Karpas-422 (cell line): ENCODE results near the gene LPCAT1. TPM values are rescaled to one million over a fixed set of nuclear protein-coding genes. Genes with fewer than 3 reads are reported as not detected.

ENCODE experiments used
- DNase-seq: peaks from one replicate; pipeline ENCODE4 v3.0.0-alpha.2; 2015
- H2AFZ ChIP-seq: fragments of 200-600 bp; sonication (generic); 2 replicates; pipeline ENCODE4 v1.6.1; 2014; ENCODE audit warnings: antibody characterized with exemption, low read length, mixed read lengths
- H3K27ac ChIP-seq: fragments of 200-600 bp; sonication (generic); 2 replicates; pipeline ENCODE4 v1.5.1; 2014; ENCODE audit warnings: mild to moderate bottlenecking, low read length, moderate library complexity
- H3K27me3 ChIP-seq: fragments of 200-600 bp; sonication (generic); 2 replicates; pipeline ENCODE4 v1.6.1; 2014; ENCODE audit warnings: low read length, mixed read lengths
- H3K36me3 ChIP-seq: fragments of 200-600 bp; sonication (generic); 2 replicates; pipeline ENCODE4 v1.6.1; 2014; ENCODE audit warnings: low read length, mixed read lengths; ENCODE audit not compliant: insufficient read depth
- H3K4me1 ChIP-seq: fragments of 200-600 bp; sonication (generic); 2 replicates; pipeline ENCODE4 v1.6.1; 2014; ENCODE audit warnings: mild to moderate bottlenecking, low read length, mixed read lengths
- H3K4me2 ChIP-seq: fragments of 200-600 bp; sonication (generic); 2 replicates; pipeline ENCODE4 v1.6.1; 2014; ENCODE audit warnings: low read length, low read depth, mild to moderate bottlenecking; ENCODE audit not compliant: poor library complexity, severe bottlenecking
- H3K4me3 ChIP-seq: fragments of 200-600 bp; sonication (generic); 2 replicates; pipeline ENCODE4 v1.5.1; 2014; ENCODE audit warnings: mild to moderate bottlenecking, antibody characterized with exemption, low read length, mixed read lengths
- H3K79me2 ChIP-seq: fragments of 200-600 bp; sonication (generic); 2 replicates; pipeline ENCODE4 v1.6.1; 2014; ENCODE audit warnings: mild to moderate bottlenecking, low read length, mixed read lengths
- H3K9ac ChIP-seq: fragments of 200-600 bp; sonication (generic); 2 replicates; pipeline ENCODE4 v1.6.0; 2014; ENCODE audit warnings: low read length
- H3K9me2 ChIP-seq: fragments of 200-600 bp; sonication (generic), shearing (Covaris generic); replicated peaks from 2 replicates; pipeline ENCODE4 v1.6.0; 2014; ENCODE audit warnings: mild to moderate bottlenecking, low read length, moderate library complexity; ENCODE audit not compliant: insufficient read depth
- H3K9me3 ChIP-seq: fragments of 300-700, 200-600 bp; sonication (generic); 2 replicates; pipeline ENCODE4 v1.6.1; 2014; ENCODE audit warnings: low read length, mixed read lengths
- H4K20me1 ChIP-seq: fragments of 200-600 bp; sonication (generic); 2 replicates; pipeline ENCODE4 v1.6.1; 2014; ENCODE audit warnings: mild to moderate bottlenecking, antibody characterized with exemption, low read length, low read depth; ENCODE audit not compliant: insufficient read depth
- total RNA-seq: library from RNA; depleted of rRNA; stranded (reverse); fragments of >200 nt; shearing (Covaris generic); gene quantifications from 2 replicates; pipeline ENCODE4 v1.2.3, GENCODE V29; 2014; ENCODE audit warnings: low replicate concordance

LPCAT1 gene
- total RNA-seq, 1 experiment from 2014 or later = 115 TPM

GRCh38 chr5:1529498-1529897 lies 5.7 kb upstream of the LPCAT1 start:
- DNase-seq = no peak
- H4K20me1 ChIP-seq = no peaks in the 10 kb centered on the region
- peak overlapping the region; percentile 52 for H3K4me2 ChIP-seq
- no peak overlapping the region for H3K9ac ChIP-seq
- H3K9me2 ChIP-seq = no peaks in the 10 kb centered on the region
- H3K9me3 ChIP-seq = no peaks in the 10 kb centered on the region
- H3K4me3 ChIP-seq = no peak overlapping the region
- no peak overlapping the region for H2AFZ ChIP-seq
- H3K27me3 ChIP-seq = no peaks in the 10 kb centered on the region
- peak overlapping the region; percentile 31 for H3K27ac ChIP-seq
- peaks cover 67% of the 10 kb centered on the region for H3K4me1 ChIP-seq
- peaks cover 9% of the 10 kb centered on the region; the same call in 1 of the 2 replicates for H3K79me2 ChIP-seq
- no peaks in the 10 kb centered on the region for H3K36me3 ChIP-seq

- Histone ChIP-seq H3K36me3 (no peaks in the 10 kb centered on the region), H3K9me2 (no peaks in the 10 kb centered on the region), H3K9me3 (no peaks in the 10 kb centered on the region), H3K4me1 (peaks cover 58% of the 10 kb centered on the region), H4K20me1 (peaks cover 4% of the 10 kb centered on the region; the same call in 1 of the 2 replicates), H2AFZ (no peak overlapping the region), H3K27ac (peak overlapping the region; percentile 95), H3K27me3 (no peaks in the 10 kb centered on the region), H3K9ac (no peak overlapping the region), H3K79me2 (peaks cover 13% of the 10 kb centered on the region), H3K4me3 (no peak overlapping the region), H3K4me2 (no peak overlapping the region)
- DNase-seq = no peak
Observed at GRCh38 chr5:1527533-1528205, 3.9 kb upstream of the LPCAT1 start.

GRCh38 chr5:1526681-1527131 lies 2.9 kb upstream of the LPCAT1 start:
- H3K4me2 ChIP-seq = peak overlapping the region; percentile 93
- DNase-seq = peak; percentile 64
- H3K4me3 ChIP-seq = peak overlapping the region; percentile 75
- H3K9ac ChIP-seq = peak overlapping the region; percentile 96
- H3K9me2 ChIP-seq = no peaks in the 10 kb centered on the region
- no peaks in the 10 kb centered on the region for H3K9me3 ChIP-seq
- H3K4me1 ChIP-seq = peaks cover 58% of the 10 kb centered on the region
- H3K27ac ChIP-seq = peak overlapping the region; percentile 95
- no peaks in the 10 kb centered on the region for H3K27me3 ChIP-seq
- no peak overlapping the region for H2AFZ ChIP-seq
- peaks cover 22% of the 10 kb centered on the region for H3K79me2 ChIP-seq
- peaks cover 14% of the 10 kb centered on the region for H4K20me1 ChIP-seq
- H3K36me3 ChIP-seq = no peaks in the 10 kb centered on the region

DNA sequence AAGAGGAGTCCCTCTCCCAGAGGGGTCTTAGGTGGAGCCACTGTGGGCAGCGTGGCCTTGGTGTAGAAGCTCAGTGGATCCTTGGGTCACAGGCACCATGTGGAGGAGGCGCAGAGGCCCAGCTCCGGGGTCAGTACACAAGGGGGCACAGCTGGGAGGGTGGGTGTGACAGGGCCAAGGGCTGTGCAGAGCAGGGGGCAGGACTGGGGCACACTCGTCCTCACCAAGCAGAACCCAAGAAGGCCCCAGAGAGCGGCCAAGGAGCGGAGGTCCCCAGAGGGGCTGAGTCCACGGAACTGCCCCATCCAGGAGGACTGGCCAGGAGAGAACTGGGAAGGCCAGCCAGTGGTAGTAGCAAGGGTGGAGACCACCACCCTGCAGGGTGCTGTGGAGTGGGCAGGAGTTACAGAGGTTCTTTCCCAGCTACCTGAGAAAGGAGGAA lies 2.5 kb upstream of the LPCAT1 start:
- Histone ChIP-seq H3K4me2 (peak overlapping the region; percentile 93), H3K27me3 (no peaks in the 10 kb centered on the region), H3K4me3 (peak overlapping the region; percentile 75), H4K20me1 (peaks cover 18% of the 10 kb centered on the region), H3K79me2 (peaks cover 25% of the 10 kb centered on the region), H3K9me2 (no peaks in the 10 kb centered on the region), H3K4me1 (peaks cover 63% of the 10 kb centered on the region), H3K9ac (peak overlapping the region; percentile 96), H3K27ac (peak overlapping the region; percentile 95), H2AFZ (no peak overlapping the region), H3K9me3 (no peaks in the 10 kb centered on the region), H3K36me3 (peaks cover 2% of the 10 kb centered on the region; the same call in 1 of the 2 replicates)
- peak; percentile 58 for DNase-seq

GRCh38 chr5:1525624-1526189 lies 1.9 kb upstream of the LPCAT1 start:
- peaks cover 7% of the 10 kb centered on the region; the same call in 1 of the 2 replicates for H3K36me3 ChIP-seq
- DNase-seq = peak; percentile 88
- H4K20me1 ChIP-seq = peaks cover 23% of the 10 kb centered on the region
- no peaks in the 10 kb centered on the region for H3K9me2 ChIP-seq
- H3K9me3 ChIP-seq = no peaks in the 10 kb centered on the region
- no peaks in the 10 kb centered on the region for H3K27me3 ChIP-seq
- H3K27ac ChIP-seq = peak overlapping the region; percentile 95
- peak overlapping the region; percentile 93 for H3K4me2 ChIP-seq
- no peak overlapping the region for H2AFZ ChIP-seq
- peaks cover 60% of the 10 kb centered on the region for H3K4me1 ChIP-seq
- H3K9ac ChIP-seq = peak overlapping the region; percentile 96
- peaks cover 26% of the 10 kb centered on the region for H3K79me2 ChIP-seq
- H3K4me3 ChIP-seq = peak overlapping the region; percentile 75

DNA sequence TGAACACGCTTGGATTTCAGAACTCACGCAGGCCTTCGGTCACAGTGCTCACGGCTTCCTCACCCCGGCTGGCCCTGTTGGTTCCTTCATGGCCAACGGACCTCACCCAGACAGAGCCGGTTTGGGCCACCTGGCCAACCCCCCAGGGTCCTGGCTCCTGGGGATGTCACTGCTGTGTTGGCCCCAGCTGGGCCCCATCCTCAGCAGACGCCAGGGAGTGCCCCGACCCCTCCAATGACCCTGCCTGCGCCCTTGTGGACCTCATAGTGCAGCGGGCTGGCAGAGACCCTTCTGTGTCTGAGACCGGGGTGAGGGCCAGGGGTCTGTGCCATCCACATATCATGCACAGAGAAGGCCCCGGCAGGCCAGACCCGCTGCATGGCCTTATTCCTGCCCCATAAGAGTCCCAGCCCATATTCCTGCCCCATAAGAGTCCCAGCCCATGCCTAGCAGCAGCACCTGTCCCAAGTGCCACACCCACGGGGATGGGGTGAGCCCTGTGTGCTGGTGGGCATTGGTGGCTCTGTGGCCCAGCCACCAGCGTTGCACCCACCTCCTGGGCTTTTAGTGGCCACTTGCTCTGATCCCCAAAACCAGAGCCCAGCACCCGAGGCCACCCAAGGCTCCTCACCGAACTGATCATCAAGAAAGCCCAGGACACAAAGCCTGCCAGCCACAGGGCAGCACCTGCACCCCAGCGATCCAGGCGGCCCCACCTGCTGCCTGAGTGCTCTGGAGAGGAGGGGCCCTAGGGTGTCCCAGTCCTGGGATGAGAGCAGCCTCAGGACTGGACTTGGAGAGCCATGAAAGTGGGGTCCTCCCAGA lies 1.3 kb upstream of the LPCAT1 start:
- Histone ChIP-seq H3K4me2 (peak overlapping the region; percentile 93), H3K4me3 (peak overlapping the region; percentile 75), H3K9me2 (no peaks in the 10 kb centered on the region), H3K36me3 (peaks cover 10% of the 10 kb centered on the region; the same call in 1 of the 2 replicates), H3K27me3 (no peaks in the 10 kb centered on the region), H2AFZ (no peak overlapping the region), H3K9me3 (no peaks in the 10 kb centered on the region), H3K79me2 (peaks cover 31% of the 10 kb centered on the region), H4K20me1 (peaks cover 27% of the 10 kb centered on the region), H3K4me1 (peaks cover 53% of the 10 kb centered on the region), H3K9ac (peak overlapping the region; percentile 96), H3K27ac (peak overlapping the region; percentile 95)
- DNase-seq = peak; percentile 72

GRCh38 chr5:1524481-1524798 lies 680 bp upstream of the LPCAT1 start:
- no peak overlapping the region; the same call in 1 of the 2 replicates for H2AFZ ChIP-seq
- H3K4me1 ChIP-seq = peaks cover 50% of the 10 kb centered on the region
- H3K27ac ChIP-seq = peak overlapping the region; percentile 95
- DNase-seq = no peak
- no peaks in the 10 kb centered on the region for H3K9me2 ChIP-seq
- H3K79me2 ChIP-seq = peaks cover 37% of the 10 kb centered on the region
- H3K4me3 ChIP-seq = peak overlapping the region; percentile 75
- peak overlapping the region; percentile 93 for H3K4me2 ChIP-seq
- H3K9me3 ChIP-seq = no peaks in the 10 kb centered on the region
- peak overlapping the region; percentile 96 for H3K9ac ChIP-seq
- no peaks in the 10 kb centered on the region for H3K27me3 ChIP-seq
- peaks cover 14% of the 10 kb centered on the region; the same call in 1 of the 2 replicates for H3K36me3 ChIP-seq
- peaks cover 33% of the 10 kb centered on the region for H4K20me1 ChIP-seq

- Histone ChIP-seq H3K9me3 (no peaks in the 10 kb centered on the region), H3K27me3 (no peaks in the 10 kb centered on the region), H3K36me3 (peaks cover 21% of the 10 kb centered on the region; the same call in 1 of the 2 replicates), H3K79me2 (peaks cover 47% of the 10 kb centered on the region), H3K27ac (peak overlapping the region; percentile 57), H4K20me1 (peaks cover 43% of the 10 kb centered on the region), H3K4me1 (peaks cover 50% of the 10 kb centered on the region), H3K9ac (peak overlapping the region; percentile 88), H3K4me3 (peak overlapping the region; percentile 77), H3K4me2 (peak overlapping the region; percentile 84), H3K9me2 (no peaks in the 10 kb centered on the region), H2AFZ (no peak overlapping the region)
- DNase-seq = no peak
Observed at GRCh38 chr5:1523480-1523792, 324 bp downstream of the LPCAT1 start.
